GM12873 (cell line): ENCODE results near the gene BCL11B.

Experiments used
- TF ChIP-seq, protein P1 (sequence below): IDR thresholded peaks from 2 replicates; pipeline ENCODE4 v1.5.1; 2012; ENCODE audit warnings: low read depth, mild to moderate bottlenecking, moderate library complexity, low read length, control low read depth; ENCODE audit not compliant: insufficient read depth; ENCODE audit errors: missing control alignments

BCL11B gene

DNA sequence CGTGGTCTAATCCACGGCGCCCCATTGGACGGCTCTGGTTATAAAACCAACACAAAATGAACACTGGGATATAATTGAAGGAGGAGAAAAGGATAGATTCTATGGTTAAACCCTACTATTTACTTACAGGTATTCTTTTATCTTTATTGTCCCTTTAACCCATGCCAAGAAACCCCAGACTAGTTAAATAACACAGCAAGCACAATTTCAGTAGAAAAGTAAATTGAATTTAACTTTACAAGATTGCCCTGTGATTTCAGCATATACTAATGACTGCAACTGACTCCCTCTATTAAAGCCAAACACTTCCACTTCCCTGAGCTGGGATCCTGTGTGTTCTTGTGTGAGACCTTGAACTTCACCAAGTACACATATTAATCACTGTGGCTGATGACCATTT is 45.3 kb downstream of the BCL11B start:
- TF ChIP-seq, protein P1, sequence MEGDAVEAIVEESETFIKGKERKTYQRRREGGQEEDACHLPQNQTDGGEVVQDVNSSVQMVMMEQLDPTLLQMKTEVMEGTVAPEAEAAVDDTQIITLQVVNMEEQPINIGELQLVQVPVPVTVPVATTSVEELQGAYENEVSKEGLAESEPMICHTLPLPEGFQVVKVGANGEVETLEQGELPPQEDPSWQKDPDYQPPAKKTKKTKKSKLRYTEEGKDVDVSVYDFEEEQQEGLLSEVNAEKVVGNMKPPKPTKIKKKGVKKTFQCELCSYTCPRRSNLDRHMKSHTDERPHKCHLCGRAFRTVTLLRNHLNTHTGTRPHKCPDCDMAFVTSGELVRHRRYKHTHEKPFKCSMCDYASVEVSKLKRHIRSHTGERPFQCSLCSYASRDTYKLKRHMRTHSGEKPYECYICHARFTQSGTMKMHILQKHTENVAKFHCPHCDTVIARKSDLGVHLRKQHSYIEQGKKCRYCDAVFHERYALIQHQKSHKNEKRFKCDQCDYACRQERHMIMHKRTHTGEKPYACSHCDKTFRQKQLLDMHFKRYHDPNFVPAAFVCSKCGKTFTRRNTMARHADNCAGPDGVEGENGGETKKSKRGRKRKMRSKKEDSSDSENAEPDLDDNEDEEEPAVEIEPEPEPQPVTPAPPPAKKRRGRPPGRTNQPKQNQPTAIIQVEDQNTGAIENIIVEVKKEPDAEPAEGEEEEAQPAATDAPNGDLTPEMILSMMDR: no peak

DNA sequence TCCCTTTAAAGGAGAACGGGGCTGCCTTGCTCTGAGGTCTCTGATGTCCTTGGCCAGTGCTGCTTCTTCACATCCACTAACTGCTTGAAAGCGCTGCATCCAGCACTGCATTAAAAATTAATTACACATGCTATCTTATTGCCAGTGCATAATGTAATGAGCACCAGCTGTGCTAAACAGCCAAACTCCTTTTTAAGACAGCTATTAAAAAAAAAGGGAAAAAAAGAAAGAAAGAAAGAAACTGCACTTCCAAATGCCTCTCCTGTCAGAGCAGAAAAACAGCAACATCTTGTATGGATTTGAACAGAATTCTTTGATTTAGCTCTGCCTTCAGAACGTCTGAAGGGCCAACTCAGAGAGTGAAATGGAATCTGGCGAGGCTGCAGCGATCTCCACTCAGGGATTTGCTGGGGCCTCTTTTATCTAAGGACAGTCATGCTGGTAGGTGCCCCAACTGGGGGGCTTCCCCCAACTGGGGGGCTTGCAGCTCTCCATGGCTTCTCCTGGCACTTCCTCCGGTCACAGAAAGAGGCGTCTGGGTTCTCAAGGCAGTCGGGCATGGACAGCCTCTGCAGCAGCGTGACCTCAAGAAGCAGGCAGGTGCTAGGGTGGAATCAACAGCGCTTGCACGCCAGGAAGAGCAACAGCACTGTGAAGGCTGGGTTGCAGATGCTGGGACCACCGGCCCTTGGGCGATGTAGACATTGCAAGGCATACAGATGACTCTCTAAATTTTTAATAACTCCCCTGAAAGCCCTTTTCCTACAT is 46.4 kb downstream of the BCL11B start:
- TF ChIP-seq, protein P1: no peak

DNA sequence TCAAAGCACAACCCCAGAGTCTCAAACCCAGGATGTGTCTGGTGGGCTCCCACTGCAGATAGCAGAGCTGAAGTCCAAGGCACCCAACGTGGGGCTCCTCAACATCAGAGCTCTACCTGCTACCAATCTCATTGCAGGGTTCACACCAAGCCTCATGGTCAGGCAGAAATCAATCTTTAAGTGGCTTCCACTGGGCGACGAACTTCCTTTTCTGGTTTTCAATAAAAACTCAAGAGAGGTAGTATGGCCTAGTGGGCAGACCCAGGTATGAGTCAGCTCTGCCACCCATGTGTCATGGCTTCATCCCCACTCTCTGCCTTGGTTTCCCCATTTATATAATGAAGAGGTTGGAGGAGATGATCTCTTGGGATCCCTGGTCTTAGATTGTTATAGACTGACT is 47.0 kb downstream of the BCL11B start:
- TF ChIP-seq, protein P1: no peak

DNA sequence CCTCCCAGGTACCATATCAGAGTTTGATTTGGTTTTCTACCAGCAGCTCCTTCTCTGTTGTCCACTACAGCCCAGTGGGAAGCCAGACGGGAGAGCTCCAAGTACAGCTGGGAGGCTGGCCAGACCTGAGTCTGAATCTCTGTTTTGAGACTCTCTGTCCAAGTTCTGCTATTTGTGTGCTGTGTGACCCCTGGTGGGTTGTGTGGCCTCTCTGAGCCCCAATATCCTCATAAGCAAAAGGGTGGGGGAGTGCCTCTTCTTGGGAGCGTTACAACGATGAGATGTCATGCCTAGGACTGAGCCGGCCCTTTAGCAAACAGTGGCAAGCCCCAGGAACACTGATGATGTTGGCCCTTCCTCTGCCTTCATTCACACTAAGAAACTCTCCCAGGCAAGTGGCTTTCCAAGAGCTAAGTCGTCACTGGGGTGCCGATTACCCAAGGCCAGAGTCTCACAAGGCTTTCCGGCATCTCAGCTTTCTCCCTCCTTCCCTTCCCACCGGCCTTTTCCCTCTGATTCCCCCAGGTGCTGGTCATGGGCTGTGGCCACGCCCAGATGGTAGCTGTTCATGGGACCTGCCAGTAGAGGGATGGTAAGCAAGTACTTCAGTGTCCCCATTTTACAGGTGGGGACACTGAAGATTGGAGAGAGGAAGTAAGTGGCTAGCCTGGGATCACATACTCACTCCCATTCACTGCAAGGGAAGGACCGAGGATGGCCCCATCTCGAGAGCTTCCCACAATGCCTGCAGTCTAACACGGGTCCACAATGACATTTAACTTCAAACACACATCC is 47.7 kb downstream of the BCL11B start:
- TF ChIP-seq, protein P1: no peak

DNA sequence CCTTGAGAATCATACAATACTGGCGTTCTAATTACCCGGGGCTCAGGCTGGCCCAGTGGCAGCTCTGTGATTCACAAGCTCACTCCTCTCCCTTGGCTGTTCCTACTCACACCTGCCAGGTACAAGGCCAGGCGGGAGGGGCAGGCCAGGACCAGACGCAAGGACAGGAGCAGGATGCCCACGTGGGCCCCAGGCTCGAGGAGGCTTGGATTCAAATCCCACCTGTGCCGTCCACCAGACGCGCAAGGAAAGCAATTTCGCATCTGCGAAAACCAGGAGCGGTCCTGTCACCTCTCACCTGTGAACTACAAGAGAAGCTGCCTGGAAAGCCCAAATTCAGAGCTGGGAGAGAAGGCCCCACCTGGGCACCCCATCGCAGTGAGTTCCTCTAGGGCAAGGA is 50.6 kb downstream of the BCL11B start:
- TF ChIP-seq, protein P1: no peak

DNA sequence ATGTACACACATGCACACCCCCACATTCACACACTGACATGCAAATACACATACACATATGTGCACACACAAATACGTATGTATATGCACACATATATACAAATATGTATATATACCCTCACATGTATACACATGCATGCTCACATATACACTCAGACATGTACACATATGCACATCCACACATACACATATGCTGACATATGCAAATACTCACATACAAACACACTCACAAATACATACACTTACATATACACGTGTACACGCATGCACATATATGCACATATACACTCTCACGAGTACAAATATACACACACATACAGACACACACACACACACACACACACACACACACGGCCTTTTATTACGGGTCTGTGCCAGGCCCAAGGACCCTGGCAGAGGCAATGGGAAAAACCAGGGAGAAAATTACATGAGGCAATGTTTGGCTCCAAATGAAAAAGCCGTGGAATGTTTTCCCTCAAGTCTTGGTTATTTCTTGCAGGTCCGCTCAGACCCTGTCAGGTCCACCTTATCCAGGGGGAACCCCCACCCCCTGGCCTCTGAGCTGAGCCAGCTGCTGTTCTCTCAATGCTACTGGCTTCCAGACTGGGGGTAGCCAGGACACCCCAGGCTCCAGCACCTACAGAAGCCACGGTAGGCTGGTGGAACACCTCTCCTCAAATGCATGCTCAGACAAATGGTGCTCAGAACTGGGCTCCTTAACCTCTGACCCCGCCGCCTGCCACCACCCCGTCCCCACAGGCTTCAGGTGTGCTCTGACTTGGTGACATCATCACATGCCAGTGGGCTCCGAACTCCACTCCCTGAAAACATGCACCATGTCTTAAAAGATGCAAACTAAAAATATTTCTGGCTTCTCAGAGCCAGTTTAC is 54.7 kb downstream of the BCL11B start:
- TF ChIP-seq, protein P1: no peak

DNA sequence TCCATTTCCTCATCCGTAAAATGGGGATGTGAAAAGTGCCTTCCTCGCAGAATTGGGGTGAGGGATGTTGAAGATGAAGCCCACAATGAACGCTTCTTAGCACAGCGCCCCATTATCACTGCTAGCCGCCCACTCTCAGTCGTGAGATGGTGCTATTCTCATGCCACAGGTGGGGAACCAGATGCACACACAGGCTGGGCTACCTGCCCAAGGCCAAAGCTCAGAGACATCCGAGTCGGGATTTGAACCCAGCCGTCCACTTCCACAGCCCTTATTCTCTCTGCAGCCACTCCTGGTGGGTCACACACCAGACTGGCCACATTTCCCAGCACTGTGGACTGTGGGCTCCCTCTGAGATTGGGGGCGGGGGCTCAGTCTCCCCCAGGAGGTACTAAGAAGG is 55.8 kb downstream of the BCL11B start:
- TF ChIP-seq, protein P1: no peak
